DMS153 treated with DMSO at 0.1 percent for 48 hours (cell line): ENCODE measurements around the gene MAFG.

Source experiments
- DNase-seq: peaks from one replicate; lab custom pipeline; 2025; ENCODE audit not compliant: unreplicated experiment; lab: John Stamatoyannopoulos, UW

The MAFG gene

DNA sequence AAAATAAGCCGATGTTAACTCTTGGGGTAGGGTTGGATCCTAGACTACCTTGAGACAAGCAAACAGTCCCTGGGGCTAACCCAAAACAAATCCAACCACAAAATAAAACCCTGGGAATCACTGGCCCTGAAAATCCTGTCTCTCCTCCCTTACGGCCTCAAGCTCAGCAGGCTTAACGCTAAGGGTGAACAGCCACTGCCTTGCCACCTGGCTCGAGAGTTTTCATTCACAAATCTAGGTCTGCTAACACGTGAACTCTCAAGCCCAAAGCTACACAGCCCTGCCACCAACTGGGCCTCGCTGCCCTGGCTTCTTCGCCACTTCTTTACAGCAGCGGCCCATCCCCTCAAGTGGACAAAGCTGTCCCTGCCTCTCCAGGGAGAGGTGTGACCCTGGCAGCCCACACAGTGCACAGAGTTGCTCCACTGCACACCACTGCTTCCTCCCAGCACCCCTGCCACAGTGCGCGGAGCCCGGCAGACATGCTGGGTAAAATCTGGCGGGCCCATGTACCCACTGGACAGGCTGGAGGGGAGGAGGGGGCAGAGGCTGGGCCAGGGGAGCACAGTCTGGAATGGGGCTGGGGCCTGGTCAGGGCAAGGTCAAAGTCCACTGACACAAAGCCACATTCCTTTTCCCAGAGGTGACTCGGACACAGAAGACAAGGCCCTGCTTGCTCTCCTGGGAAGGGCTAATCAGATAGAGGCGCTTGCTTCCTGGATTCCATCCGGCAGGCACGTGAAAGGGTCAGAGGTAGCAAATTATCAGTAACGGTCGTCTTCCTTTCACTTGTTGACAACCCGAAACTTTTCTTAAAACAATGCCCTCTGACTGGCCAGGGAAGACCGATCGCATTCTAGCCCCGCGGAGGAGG lies 17.3 kb downstream of the MAFG start:
- DNase-seq: no peak

DNA sequence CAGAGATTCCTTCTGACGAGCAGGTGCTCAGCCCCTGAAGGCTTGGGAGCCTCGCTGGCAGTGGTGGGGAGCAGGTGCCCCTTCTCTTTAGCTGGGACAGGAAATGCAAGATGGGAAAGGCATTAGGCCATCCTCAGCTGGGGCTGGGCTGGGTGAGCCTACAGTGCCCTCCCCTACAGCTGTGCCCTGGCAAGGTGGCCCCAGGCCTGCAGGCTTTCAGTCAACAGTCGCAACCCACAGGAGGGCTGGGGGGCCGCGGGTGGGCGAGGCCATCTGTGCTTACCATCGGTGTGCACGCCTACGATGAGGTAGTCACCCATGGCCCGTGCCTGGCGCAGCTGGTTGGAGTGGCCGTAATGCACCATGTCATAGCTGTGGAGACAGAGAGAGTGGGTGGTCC lies 18.3 kb downstream of the MAFG start:
- DNase-seq: no peak

DNA sequence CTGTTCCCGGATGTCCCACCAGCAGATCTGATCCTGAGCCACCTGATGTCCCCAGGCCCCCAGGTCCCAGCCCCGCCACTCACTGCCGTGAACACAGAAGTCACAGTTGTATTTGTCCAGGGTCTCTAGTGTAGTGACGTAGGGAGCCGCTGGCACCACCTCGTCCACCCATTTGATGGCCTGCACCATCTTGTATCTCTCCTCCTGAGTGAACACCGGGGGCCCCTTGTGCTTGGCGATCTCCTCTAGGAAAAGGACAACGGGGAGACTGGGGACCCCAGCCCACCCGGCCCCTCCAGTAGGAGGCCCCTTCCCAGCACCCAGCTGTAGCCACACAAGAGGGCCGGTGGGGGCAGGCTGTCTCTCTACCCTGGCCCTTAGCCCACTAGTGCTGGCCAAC lies 18.7 kb downstream of the MAFG start:
- no peak for DNase-seq

DNA sequence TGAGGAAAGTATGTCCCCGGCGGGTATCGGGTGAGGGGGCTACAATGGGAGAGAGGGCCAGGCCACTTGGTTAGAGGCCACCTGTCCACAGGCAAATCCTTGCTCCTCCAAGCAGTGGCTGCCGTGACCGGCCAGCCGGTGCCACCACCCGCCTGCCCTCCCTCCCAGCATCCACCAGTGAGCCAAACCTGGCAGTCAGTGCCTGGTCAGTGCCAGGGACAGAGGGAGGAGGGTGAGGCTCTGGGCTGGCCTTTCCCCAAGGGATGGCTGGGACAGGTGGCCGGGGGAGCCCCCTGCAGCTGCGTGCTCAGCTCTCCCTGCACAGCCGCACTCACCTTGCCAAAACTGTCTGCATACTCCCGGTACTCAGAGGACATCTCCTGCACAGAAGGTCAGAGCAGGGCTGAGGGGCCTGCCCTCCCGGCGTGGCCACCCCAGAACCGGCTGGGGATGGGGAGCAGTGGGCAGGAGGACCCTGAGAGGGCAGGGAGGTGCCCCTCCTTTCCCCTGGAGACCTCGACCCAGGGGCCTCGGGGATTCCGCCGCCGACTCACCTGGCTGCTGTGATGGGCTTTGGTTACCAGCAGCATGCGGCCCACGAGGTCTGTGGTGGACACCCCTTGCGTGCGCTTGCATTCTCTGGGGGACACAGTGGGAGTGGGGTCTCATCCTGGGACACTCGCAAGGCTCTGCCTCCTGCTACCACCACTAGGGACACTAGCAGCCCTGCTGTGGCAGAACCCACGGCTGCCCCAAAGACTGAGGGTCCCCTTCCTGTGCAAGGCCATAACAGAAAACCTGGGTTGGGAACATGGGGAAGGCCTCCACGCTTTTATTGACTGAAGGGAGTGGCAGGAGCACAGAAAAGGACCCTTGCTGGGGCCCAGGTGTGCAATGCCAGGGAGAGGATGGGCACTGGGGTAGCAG lies 20.1 kb downstream of the MAFG start:
- DNase-seq: no peak

DNA sequence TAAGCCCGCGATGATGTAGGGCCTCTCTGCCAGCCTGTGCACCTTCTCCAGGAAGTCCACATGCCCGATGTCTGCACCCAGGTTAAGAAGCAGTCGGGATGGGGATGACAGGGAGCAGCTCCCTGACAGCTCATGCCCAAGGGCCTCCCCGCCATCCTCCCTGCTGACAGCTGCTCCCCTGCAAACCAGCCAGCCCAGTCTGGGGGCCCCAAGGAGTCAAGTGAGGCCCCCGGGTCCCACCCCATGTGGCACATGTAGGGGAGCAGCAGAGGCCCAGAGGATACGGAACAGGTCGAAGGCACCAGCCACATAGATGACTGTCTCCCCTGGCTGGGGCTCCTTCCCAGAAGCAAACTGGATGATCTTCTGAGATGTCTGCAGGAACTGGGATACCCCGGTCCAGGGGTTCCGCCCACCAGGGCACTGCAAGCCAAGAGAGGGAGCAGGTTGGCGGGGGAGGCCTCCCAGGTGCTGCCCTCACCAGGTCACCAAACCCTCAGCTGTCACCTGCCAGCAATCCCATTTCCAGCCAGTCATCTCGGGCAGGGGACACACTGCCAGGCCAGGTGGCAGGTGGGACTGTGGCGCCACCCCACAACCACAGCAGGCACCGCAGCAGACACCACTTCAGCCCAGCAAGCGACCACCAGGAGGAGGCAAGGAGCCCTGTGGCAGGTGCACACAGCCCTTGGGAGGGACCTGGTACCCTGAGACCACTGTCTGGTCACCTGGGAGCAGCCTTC lies 20.9 kb downstream of the MAFG start:
- no peak for DNase-seq

DNA sequence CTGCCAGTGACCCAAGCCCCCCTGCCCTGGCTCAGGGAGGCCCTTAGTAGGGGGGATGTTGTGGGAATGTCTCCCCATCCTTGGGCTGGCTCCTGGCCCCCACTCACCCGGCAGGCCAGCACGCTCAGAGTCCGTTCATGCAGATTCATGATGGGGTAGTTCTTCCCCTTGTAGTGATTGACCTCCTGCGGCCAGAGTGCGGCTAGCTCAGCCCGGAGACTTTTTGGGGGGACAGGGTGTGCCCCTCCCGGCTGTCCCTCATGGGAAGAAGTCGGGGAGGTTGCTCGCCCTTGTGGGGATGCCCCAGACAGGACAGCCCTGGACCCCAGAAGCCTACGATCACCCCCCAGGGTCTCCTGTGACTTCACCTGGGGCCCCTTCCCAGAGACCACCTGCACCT lies 21.5 kb downstream of the MAFG start:
- DNase-seq: no peak

DNA sequence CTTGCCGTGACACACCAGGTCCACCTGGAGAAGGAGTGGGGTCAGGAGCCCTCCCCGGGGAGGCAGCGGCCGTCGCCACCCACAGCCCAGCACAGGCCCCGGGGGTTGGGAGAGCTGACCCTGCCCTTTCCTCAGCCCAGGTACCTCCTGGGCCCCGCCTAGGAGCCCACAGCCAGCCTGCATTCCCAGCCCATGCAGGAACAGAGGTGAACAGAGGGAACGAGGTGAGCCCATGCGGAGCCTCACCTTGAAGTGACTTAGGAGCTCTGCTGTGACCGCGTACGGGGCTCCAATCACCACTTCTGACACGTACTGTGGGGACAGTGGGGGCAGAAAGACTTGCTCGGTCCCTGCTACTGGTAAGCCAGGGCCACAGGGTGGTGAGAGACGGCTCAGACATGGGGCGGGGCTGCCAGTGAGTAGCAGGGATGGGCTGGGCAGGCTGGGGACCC lies 22.1 kb downstream of the MAFG start:
- no peak for DNase-seq

DNA sequence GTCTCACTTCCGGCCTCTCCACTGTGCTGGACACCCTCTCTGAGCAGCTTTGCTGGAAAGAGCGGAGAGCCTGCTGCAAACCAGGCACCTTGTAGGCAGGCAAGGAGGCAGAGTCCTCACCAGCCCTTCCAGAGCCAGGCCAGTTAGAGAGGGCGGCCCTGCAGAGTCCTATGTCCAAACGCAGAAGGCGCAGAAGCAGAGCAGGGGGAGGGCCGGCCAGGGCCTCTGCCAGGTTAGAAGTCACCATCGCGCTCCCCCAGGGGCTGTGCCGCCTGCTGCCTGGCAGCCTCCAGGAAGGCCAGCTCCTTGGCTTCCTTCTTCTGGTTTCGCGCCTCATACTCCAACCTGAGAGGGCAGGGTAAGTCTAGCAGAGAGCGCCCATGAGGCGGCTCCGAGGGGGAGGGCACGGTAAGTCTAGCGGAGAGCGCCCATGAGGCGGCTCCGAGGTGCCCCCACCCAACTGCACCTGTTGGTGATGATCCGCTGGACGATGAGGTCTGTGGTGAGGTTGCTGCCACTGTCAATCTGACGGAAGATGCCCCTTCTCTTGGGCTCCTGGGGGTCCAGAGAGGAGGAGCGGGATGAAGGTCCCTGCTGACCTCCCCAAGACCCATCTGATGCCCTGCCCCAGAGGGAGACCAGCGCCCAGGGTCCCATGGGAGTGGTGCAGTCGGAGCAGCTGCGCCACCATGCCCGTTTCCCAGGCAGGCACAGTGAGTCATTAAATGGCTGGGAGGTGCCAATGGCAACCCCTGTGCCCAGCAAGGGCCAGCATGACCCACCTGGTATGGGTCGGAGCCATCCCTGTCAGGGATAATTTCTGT lies 22.7 kb downstream of the MAFG start:
- DNase-seq: no peak

DNA sequence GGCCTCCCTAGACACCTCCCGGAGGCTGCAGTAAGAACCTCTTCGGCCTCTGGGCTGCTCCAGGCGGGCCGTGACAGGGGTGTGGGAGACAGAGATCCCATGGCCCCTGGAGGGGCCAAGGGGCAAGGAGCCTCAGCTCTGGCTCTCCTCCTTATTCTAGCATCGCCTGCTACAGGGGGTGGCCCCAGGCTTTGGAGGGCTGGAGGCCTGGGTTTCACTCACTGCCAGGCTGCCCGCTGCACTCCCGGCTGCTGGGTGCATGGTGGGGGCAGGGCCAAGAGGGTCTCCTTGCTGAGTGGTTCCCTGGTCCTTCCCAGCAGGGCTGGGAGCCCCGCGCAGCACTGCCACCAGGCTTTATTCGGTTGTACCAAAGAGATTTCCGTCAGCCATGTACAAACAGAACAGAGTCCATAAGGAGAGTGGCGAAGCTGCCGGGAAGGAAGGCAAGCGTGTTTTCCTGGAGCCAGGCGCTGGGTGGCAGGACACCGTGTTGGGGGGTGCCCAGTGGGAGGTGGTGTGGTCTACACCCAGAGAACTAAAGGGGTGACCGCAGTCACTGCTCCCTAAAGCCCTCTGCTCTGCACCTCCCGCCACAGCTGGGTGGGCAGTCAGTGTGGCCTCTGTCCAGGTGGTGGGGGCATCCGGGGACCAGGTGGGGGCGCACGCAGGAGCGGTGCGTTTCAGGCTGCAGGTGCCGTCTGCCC lies 23.5 kb downstream of the MAFG start:
- no peak for DNase-seq

DNA sequence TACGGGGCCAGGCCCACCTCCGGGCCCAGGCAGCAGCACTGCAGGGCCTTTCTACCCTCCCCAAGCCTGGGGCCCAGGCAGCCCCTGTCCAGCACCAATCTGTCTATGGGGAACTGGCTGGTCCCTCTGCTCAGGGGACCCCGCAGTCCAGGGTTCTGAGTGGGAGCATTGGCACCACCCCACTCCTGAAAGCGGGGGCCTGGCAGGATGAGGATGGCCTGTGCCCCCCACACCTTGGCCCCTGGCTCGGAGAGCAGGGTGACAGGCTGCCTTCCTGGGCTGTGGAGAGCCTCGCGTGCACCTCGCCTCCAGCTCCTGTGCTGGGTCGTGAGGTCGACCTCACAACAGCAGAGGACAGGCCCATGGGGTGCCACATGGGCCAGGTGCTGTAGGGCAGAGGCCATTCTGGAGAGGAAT lies 24.1 kb downstream of the MAFG start:
- no peak for DNase-seq

DNA sequence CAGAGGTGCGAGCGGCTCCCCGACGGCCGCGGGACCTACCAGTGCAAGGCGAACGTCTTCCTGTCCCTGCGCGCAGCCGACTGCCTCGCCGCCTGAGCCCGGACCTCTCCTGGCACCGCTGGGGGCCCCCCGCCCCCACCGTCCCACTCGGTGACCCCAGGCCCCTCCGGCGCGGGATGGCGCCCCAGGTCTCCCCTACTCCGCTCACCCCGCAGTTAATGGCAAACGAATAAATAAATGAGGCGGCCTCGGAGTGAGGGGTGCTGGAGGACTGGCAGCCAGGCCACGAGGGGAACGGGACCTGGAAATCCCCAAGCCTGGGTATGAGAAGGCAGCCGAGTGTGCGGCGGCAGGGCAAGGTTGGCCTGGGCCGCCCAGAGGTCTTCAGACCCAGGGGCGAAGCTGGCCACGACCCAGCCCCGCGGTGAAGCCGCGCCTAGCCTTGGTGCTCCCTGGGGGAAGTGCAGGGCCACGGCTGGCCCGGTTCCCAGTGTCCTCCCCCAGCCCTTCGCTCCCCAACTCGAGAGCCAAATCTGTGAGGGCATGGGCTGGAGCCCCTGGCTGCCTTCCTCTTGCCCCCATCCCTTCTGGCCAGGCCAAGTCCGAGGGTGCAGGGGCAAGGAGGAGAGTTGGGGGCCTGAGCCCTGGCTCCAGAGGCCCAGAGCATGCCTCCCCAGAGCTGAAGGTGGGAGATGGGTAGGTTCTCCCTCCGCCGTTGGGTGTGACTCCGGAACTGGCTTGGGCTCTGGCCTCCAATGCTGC lies 24.7 kb downstream of the MAFG start:
- DNase-seq: no peak

DNA sequence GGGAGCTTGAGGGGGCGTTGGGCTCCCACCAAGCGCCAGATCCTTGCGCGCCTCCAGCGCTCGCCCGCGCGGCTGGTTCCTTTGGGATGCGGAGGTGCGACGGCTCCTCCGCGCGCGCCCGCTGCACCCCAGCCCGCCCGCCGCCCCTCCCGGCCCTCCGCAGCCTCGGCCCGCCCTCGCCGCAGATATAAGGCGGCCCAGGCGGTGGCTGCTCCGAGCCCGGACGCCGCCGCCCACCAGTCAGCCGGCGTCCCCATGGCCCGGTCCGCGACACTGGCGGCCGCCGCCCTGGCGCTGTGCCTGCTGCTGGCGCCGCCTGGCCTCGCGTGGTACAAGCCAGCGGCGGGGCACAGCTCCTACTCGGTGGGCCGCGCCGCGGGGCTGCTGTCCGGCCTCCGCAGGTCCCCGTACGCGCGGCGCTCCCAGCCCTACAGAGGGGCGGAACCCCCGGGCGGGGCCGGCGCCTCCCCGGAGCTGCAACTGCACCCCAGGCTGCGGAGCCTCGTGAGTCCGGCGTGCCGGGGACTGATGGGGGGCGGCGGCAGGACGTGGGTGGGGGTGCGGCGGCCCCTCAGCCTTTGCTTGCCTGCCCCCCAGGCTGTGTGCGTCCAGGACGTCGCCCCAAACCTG lies 25.4 kb downstream of the MAFG start, which contains the start of gene NPB:
NPB (plus strand) TSS at position 216 of the 630 bp plus-strand sequence; CDS start at position 256, 40 bp downstream.
- no peak for DNase-seq

DNA sequence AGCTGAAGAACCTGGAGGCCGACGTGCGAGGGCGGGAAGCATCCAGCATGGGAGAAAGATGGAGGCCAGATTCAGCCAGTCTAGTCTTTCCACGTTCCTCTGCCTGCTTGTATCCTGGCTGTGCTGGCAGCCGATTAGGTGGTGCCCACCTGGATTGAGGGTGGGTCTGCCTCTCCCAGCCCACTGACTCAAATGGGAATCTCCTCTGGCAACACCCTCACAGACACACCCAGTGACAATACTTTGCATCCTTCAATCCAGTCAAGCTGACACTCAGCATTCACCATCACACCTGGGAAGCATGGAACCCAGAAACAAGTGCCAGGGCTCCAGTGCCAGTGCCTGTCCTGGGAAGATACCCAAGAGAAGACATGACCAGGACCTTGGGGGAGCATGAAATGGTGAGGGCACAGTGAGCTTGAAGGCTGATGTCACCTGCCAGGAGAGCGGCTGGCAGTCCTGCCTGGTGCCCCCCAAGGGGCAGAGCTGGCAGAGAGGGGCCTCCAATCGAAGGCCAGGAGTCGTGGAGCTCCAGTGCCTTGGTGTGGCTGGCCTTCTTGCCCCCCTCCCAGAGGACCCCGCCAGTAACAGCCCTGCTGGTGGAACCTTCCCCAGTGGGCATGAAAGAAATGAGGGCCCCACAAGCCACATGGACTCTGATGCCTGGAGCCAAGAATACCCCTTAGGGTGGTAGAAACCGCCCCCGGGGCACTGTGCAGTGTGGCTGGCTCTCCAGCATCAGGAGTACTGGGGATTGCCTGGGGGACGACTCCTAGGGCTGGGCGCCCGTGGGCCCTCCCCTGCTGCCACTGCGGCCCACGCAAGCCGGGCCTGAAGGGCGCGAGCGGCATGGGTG lies 26.1 kb downstream of the MAFG start:
- no peak for DNase-seq

DNA sequence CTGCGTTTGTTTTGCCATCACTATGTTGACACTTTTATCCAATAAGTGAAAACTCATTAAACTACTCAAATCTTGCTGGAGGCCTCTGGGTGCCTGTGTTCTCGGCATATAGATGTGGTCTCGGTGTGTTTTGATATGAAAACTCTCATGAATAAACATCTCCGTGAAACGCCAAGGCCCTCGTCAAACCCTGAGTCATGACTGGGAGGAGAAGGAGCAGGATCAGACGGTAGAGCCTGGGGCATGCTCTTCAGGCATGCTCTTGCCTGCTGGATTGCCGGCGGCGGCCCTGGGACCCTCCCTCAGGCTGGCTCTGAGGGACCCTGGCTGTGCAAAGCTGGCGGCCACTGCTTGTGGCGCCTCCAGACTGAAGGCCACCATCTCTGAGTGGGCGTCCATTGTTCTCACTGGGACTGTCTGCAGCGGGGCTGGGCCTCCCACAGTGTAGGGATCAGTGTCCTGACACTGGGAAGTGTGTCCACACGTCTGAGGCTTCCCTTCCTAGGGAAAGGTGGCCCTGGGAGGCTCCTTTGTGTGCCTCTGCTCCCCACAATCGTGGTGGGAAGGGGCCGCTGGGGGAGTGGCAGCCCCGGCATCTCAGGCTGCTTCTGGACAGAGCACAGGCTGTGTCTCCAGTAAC lies 27.2 kb downstream of the MAFG start:
- no peak for DNase-seq

DNA sequence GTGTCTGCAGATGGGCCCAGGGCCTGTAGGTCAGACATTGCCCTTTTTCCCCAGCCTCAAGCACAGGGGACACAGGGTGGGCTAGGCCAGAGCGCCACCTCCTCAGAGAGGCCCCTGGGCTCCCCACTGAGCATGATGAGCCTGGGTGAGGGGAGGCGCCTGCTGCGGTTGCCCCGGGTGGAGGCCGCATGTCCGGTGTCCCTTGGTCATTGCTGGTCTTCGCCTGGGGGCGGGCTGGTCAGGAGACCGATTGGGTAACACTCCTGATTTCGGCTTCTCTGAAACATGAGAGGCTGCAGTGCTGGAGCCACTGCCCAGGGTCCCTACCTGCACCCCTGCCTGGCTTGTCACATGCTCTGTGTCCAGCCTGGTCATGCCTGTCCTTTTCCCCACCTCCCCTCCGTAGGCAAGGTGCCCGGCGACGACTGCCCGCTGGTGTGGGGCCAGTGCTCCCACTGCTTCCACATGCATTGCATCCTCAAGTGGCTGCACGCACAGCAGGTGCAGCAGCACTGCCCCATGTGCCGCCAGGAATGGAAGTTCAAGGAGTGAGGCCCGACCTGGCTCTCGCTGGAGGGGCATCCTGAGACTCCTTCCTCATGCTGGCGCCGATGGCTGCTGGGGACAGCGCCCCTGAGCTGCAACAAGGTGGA lies 27.9 kb downstream of the MAFG start:
- DNase-seq: no peak

DNA sequence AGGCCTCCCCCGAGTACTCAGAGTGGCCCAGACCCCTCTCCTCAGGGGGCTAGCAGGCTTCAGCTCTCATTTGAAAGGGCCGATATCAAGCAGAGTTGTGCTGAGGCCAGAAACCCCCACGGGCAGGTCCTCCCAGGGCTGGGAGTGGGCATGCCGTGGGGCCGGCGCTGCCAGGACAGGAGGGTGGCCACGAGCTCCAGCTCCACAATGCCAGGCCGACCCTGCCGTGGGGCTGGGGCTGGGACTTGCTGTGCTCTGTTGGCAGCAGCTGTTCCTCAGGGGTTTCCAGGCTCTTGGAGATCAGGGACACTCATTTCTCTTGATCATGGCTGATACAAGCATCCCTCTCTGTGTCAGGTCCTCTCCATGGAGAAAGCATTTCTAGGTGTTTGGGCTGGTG lies 28.6 kb downstream of the MAFG start:
- DNase-seq: no peak
